Tibial artery (tissue), 4 donors: Measurements from ENCODE around the gene SLC9A8.

Experiments
- DNase-seq, 2 donors: peaks; one replicate each; pipeline ENCODE4 v3.0.0-alpha.2; 2019
- H3K27ac ChIP-seq, 2 donors: fragments of 200-600 bp; sonication (generic) in 1 of 2; 1 replicate in 1 of 2; 2 replicates in 1 of 2; pipeline ENCODE4 v1.5.1; 2018 to 2019; ENCODE audit warnings: mild to moderate bottlenecking in 1 of 2
- H3K27me3 ChIP-seq, 2 donors: fragments of 200-600 bp; sonication (generic) in 1 of 2; one replicate each; pipeline versions ENCODE4 v1.5.1 to v1.6.0; 2016 to 2019
- H3K36me3 ChIP-seq, 3 donors: fragments of 200-600 bp; sonication (generic) in 2 of 3; one replicate each; pipeline ENCODE4 v1.5.1; 2016 to 2019; ENCODE audit warnings: mild to moderate bottlenecking in 2 of 3
- H3K4me1 ChIP-seq, 4 donors: fragments of 200-600 bp; sonication (generic) in 2 of 4; 1 replicate in 3 of 4; 2 replicates in 1 of 4; pipeline ENCODE4 v1.5.1; 2016 to 2019
- H3K4me3 ChIP-seq, 2 donors: fragments of 200-600 bp; sonication (generic) in 1 of 2; 1 replicate in 1 of 2; 2 replicates in 1 of 2; pipeline ENCODE4 v1.5.1; 2018 to 2019; ENCODE audit warnings: mild to moderate bottlenecking in 2 of 2
- H3K9me3 ChIP-seq, 3 donors: fragments of 200-600 bp; sonication (generic) in 1 of 3; one replicate each; pipeline ENCODE4 v1.5.1; 2016 to 2019
- intact Hi-C: fragments of 100-400 bp; cut with DNase I; formaldehyde crosslinking; loops from one replicate; pipeline ENCODE4 v1.15.0; 2023; ENCODE audit warnings: low total_unique reads
- TF ChIP-seq, protein P1 (sequence below), 2 experiments: fragments of 200-600 bp in 1 of 2; fragments of 450-650 bp in 1 of 2; IDR thresholded peaks; one replicate each; pipeline ENCODE4 v1.5.1; 2017 to 2019; ENCODE audit warnings: antibody characterized with exemption in 2 of 2, mild to moderate bottlenecking in 1 of 2, moderate library complexity in 1 of 2

SLC9A8 gene

DNA sequence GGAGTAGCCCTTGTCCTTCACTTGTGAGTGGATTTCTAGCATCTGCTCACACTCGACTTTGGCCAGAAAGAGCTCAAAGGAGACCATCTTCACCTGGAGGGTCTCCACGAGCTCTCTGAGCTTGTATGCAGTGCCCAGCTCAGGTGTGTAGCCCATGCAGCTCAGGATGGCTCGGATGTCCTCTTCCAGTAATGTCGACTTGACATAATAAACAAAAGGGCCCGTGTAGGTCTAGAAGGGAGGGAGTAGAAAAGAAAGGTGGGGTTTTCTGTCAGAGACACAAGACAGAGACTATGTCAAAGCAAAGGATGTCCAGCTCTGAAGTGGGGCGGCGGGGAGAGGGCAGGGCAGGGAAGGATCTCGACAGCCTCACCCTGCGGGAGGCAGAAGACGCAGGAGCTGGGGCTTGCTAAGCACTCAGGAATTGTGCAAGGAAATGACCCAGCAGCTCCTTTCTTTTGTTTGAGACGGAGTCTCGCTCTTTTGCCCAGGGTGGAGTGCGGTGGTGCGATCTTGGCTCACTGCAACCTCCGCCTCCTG lies 94.1 kb downstream of the SLC9A8 start:
- Histone ChIP-seq H3K27ac (no peak overlapping the region), H3K27me3 (no peaks in the 10 kb centered on the region), H3K9me3 (no peaks in the 10 kb centered on the region), H3K4me1 (peaks cover 0 to 11% (median 0%) of the 10 kb centered on the region in 4 donors), H3K4me3 (no peak overlapping the region), H3K36me3 (peaks cover 32 to 66% (median 45%) of the 10 kb centered on the region in 3 donors)
- peak in 1 of 2 donors; percentile 7 for DNase-seq
- intact Hi-C loops, result no loop called here
- TF ChIP-seq, protein P1, sequence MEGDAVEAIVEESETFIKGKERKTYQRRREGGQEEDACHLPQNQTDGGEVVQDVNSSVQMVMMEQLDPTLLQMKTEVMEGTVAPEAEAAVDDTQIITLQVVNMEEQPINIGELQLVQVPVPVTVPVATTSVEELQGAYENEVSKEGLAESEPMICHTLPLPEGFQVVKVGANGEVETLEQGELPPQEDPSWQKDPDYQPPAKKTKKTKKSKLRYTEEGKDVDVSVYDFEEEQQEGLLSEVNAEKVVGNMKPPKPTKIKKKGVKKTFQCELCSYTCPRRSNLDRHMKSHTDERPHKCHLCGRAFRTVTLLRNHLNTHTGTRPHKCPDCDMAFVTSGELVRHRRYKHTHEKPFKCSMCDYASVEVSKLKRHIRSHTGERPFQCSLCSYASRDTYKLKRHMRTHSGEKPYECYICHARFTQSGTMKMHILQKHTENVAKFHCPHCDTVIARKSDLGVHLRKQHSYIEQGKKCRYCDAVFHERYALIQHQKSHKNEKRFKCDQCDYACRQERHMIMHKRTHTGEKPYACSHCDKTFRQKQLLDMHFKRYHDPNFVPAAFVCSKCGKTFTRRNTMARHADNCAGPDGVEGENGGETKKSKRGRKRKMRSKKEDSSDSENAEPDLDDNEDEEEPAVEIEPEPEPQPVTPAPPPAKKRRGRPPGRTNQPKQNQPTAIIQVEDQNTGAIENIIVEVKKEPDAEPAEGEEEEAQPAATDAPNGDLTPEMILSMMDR (IDR thresholded peaks at IDR 0.05), result no peak

DNA sequence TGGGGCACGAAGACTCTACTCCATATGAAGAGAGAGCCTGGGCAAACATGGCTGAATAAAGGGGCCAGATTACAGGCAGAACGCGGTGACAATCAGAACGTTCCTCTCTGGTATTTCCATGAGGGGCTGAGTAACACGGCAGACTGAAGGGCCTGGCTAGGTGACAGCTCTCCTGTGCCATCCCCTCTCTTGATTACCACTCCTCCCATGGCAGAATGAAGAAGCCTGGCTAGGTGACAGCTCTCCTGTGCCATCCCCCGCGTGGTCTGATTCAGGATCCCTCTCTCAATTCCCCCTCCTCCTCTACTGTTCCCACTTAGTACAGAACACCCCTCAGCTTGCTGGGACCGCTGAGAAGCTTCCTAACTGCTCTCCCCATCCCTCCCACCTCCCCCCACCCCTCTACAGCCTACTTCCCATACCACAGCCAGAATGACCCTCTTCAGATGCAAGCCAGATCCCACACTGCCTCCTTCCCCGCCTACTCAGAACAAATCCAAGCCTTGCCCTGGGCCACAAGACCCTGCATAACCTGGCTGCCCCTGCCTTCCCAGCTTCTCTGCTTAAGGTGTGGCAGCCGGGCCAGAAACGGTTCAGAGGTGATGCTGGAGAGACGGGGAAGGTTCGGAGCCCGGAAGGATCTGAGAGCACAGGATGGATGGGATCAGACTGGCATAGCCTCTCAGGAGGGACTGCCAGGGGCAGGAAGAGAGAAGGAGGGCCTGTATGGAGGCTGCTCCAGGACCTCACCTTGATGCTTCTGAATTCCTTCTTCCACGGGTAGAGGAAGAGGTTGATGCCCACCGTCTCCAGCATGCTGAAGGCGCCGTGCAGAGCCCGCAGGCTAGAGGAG lies 95.0 kb downstream of the SLC9A8 start:
- Histone ChIP-seq H3K36me3 (peaks cover 32 to 66% (median 45%) of the 10 kb centered on the region in 3 donors), H3K27me3 (no peaks in the 10 kb centered on the region), H3K27ac (no peak overlapping the region), H3K4me1 (peaks cover 0 to 15% (median 0%) of the 10 kb centered on the region in 4 donors), H3K9me3 (no peaks in the 10 kb centered on the region), H3K4me3 (no peak overlapping the region)
- DNase-seq, result peak in 1 of 2 donors; percentile 34
- TF ChIP-seq, protein P1 (IDR thresholded peaks at IDR 0.05), result no peak
- intact Hi-C loops, result no loop called here

DNA sequence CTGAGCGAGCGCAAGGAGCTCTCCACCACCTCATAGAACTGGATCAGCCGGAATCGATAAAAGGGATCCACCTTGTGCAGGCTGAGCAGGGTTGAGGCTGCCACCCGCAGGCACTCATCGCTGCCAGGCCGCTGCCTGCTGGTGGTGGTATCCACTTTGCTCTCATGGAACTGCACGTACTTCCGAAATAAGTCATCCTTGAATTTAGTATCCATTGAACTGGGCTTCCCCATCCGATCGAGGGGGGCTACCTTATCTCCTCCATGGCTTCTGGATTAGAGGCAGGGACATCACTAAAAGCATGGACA lies 95.6 kb downstream of the SLC9A8 start:
- H3K9me3 ChIP-seq, result no peaks in the 10 kb centered on the region
- H3K27ac ChIP-seq, result no peak overlapping the region
- H3K4me3 ChIP-seq, result no peak overlapping the region
- intact Hi-C loops, result no loop called here
- TF ChIP-seq, protein P1 (IDR thresholded peaks at IDR 0.05), result no peak
- peaks cover 0 to 20% (median 3%) of the 10 kb centered on the region in 4 donors for H3K4me1 ChIP-seq
- no peaks in the 10 kb centered on the region for H3K27me3 ChIP-seq
- peak in 1 of 2 donors; percentile 23 for DNase-seq
- H3K36me3 ChIP-seq, result peaks cover 32 to 66% (median 45%) of the 10 kb centered on the region in 3 donors

DNA sequence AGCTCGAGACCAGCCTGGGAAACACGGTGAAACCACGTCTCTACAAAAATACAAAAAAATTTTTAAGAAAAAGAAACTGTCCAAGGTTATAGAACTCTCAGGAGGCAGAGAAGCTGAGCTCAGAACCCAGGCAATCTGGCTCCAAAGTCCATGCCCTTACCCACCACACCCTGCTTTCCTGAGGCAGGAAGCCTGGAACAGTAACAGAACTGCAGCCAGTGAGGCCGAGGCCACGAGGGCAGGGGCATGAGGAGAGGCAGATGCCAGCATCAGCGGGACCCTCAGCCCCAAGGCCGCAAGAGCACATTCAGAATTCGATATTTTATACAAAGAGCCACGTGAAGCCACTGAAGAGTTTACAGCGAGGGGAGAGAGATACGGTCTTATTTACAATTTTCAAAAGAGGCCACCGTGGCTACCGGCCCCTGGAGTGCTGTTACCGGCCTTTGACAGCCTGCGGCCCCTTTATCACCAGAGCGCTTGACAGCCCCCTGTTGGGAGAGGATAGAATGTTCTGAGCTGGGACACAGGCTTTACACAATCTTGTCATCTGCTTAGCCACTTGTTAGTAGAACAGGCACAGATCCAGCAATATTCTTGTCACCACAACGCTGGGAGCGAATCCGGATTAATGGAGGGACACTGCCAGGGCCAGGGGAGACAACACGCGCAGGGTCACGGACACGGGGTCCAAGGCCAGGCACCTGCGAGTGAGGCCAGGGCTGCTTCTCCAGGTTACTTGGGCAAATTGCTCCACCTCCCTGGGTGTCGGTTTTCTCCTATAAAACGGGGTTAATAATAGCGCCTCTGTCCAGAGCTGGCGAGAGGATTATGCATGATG lies 97.1 kb downstream of the SLC9A8 start:
- peak in 1 of 2 donors; percentile 56 for DNase-seq
- Histone ChIP-seq H3K4me1 (peaks cover 0 to 35% (median 18%) of the 10 kb centered on the region in 4 donors), H3K4me3 (no peak overlapping the region), H3K9me3 (no peaks in the 10 kb centered on the region), H3K36me3 (peaks cover 27 to 57% (median 39%) of the 10 kb centered on the region in 3 donors), H3K27me3 (no peaks in the 10 kb centered on the region), H3K27ac (no peak overlapping the region)
- TF ChIP-seq, protein P1 (IDR thresholded peaks at IDR 0.05), result no peak
- intact Hi-C loops, result loop anchor here (10.0 kb wide), 2 partner anchors 195 to 365 kb away; partner anchors contain the start of gene B4GALT5

DNA sequence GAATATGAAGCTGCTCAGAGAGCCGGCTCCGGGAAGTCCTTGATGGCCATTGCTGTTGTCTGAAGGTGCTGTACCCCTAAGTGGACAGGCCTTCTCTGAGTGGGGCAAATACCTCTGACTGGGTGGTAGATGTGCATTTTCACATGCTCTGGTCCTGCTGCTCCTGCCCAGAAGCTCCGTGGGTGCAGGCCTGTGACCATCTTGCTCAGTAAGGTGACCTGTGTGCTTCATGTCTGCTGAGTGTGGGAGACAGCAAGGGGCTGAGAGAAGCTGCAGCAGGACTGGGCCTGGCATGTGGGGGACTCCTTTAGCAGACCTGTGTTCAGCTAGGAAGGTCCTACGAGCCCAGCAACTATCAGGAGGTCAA lies 97.7 kb downstream of the SLC9A8 start:
- DNase-seq, result peak in 1 of 2 donors; percentile 32
- no peaks in the 10 kb centered on the region for H3K9me3 ChIP-seq
- H3K4me1 ChIP-seq, result peaks cover 0 to 38% (median 20%) of the 10 kb centered on the region in 4 donors
- intact Hi-C loops, result loop anchor here (10.0 kb wide), 2 partner anchors 196 to 366 kb away; partner anchors contain the start of gene B4GALT5
- no peak overlapping the region for H3K27ac ChIP-seq
- no peak overlapping the region for H3K4me3 ChIP-seq
- H3K36me3 ChIP-seq, result peaks cover 21 to 51% (median 33%) of the 10 kb centered on the region in 3 donors
- H3K27me3 ChIP-seq, result no peaks in the 10 kb centered on the region
- TF ChIP-seq, protein P1 (IDR thresholded peaks at IDR 0.05), result no peak
